ACHN (cell line): ENCODE measurements around the gene FFAR3.
A peak's percentile ranks its signal among the peaks of the same experiment; 100 is the strongest.
"Not testable (repeated sequence)": the region's sequence is repeated elsewhere in the genome, so short reads cannot be mapped to it uniquely, and the experiment has no call there.

ENCODE experiments used
- DNase-seq: peaks from one replicate; pipeline ENCODE4 v3.0.0-alpha.2; 2015
- in situ Hi-C: cut with HindIII; loops from 2 replicates; pipeline ENCODE4 v1.10.0; 2017; ENCODE audit warnings: low sequenced_read_pairs, low pct_ligation_motif_present, low pct_unique_long_range_greater_than_20kb

Gene FFAR3

GRCh38 chr19:35347930-35348298, 10.3 kb upstream of the FFAR3 start:
- no peak for DNase-seq
- in situ Hi-C loops, result no loop called here

- in situ Hi-C loops, result no loop called here
- no peak for DNase-seq
Measured at GRCh38 chr19:35348911-35349611, 9.2 kb upstream of the FFAR3 start.

GRCh38 chr19:35349614-35350521, 8.4 kb upstream of the FFAR3 start:
- in situ Hi-C loops, result no loop called here

GRCh38 chr19:35350591-35350990, 7.7 kb upstream of the FFAR3 start:
- no peak for DNase-seq
- in situ Hi-C loops, result no loop called here

More at GRCh38 chr19:35349614-35350521, 8.4 kb upstream of the FFAR3 start:
- no peak for DNase-seq

GRCh38 chr19:35351411-35352176, 6.7 kb upstream of the FFAR3 start:
- DNase-seq, result no peak
- in situ Hi-C loops, result no loop called here

GRCh38 chr19:35352177-35352447, 6.1 kb upstream of the FFAR3 start:
- no peak for DNase-seq
- in situ Hi-C loops, result no loop called here

GRCh38 chr19:35352448-35353304, 5.6 kb upstream of the FFAR3 start:
- in situ Hi-C loops, result no loop called here
- DNase-seq, result peak; percentile 47

GRCh38 chr19:35353635-35354034, 4.6 kb upstream of the FFAR3 start:
- DNase-seq, result no peak
- in situ Hi-C loops, result no loop called here

- DNase-seq, result no peak
- in situ Hi-C loops, result no loop called here
Measured at GRCh38 chr19:35354898-35355297, 3.4 kb upstream of the FFAR3 start.

GRCh38 chr19:35355791-35356460, 2.3 kb upstream of the FFAR3 start:
- in situ Hi-C loops, result no loop called here
- no peak for DNase-seq

GRCh38 chr19:35358834-35359233, 574 bp downstream of the FFAR3 start:
- DNase-seq, in situ Hi-C loops: not testable (repeated sequence)

- in situ Hi-C loops, DNase-seq: not testable (repeated sequence)
Measured at GRCh38 chr19:35359395-35359794, 1.1 kb downstream of the FFAR3 start.

- DNase-seq, in situ Hi-C loops: not testable (repeated sequence)
Measured at GRCh38 chr19:35360081-35360480, 1.8 kb downstream of the FFAR3 start.

- DNase-seq, result no peak
- in situ Hi-C loops, result no loop called here
Measured at GRCh38 chr19:35360880-35361420, 2.7 kb downstream of the FFAR3 start.

GRCh38 chr19:35362261-35363000, 4.2 kb downstream of the FFAR3 start:
- in situ Hi-C loops, result no loop called here
- DNase-seq, result no peak

- in situ Hi-C loops, result no loop called here
Measured at GRCh38 chr19:35363001-35363590, 4.8 kb downstream of the FFAR3 start.

More at GRCh38 chr19:35363001-35363590, 4.8 kb downstream of the FFAR3 start:
- DNase-seq, result no peak
